ENCODE results near the gene MCTP2. TPM values are rescaled to one million over a fixed set of nuclear protein-coding genes. Genes with fewer than 3 reads are reported as not detected.

The MCTP2 gene
- total RNA-seq, 1 donor from 2014 or later, result 1.5 TPM

GRCh38 chr15:94346282-94346681 is 114.9 kb downstream of the MCTP2 start:
- no peak for TF ChIP-seq CTCF (IDR thresholded peaks at IDR 0.05; ENCODE audit: unreplicated experiment)
- Mint-ChIP-seq H3K36me3 (ENCODE audit: low read depth, unreplicated experiment) (peaks cover 8% of the 10 kb centered on the region), H3K4me1 (ENCODE audit: unreplicated experiment) (no peaks in the 10 kb centered on the region), H3K4me3 (ENCODE audit: unreplicated experiment) (no peak overlapping the region), H3K9me3 (ENCODE audit: unreplicated experiment) (no peaks in the 10 kb centered on the region), H3K27ac (ENCODE audit: unreplicated experiment) (no peak overlapping the region), H3K27me3 (ENCODE audit: unreplicated experiment) (peaks cover 2% of the 10 kb centered on the region)
- no peak for DNase-seq (ENCODE audit: low spot score)

- H3K4me1 Mint-ChIP-seq (ENCODE audit: unreplicated experiment), result peaks cover 12% of the 10 kb centered on the region
- H3K9me3 Mint-ChIP-seq (ENCODE audit: unreplicated experiment), result no peaks in the 10 kb centered on the region
- no peak for TF ChIP-seq CTCF (IDR thresholded peaks at IDR 0.05; ENCODE audit: unreplicated experiment)
- H3K27ac Mint-ChIP-seq (ENCODE audit: unreplicated experiment), result no peak overlapping the region
- no peak overlapping the region for H3K4me3 Mint-ChIP-seq (ENCODE audit: unreplicated experiment)
- DNase-seq (ENCODE audit: low spot score), result no peak
- peaks cover 8% of the 10 kb centered on the region for H3K36me3 Mint-ChIP-seq (ENCODE audit: low read depth, unreplicated experiment)
- peaks cover 2% of the 10 kb centered on the region for H3K27me3 Mint-ChIP-seq (ENCODE audit: unreplicated experiment)
Observed at GRCh38 chr15:94348084-94348483, 116.7 kb downstream of the MCTP2 start.

- H3K27me3 Mint-ChIP-seq (ENCODE audit: unreplicated experiment), result peaks cover 2% of the 10 kb centered on the region
- no peak overlapping the region for H3K4me3 Mint-ChIP-seq (ENCODE audit: unreplicated experiment)
- peaks cover 12% of the 10 kb centered on the region for H3K4me1 Mint-ChIP-seq (ENCODE audit: unreplicated experiment)
- no peak for TF ChIP-seq CTCF (IDR thresholded peaks at IDR 0.05; ENCODE audit: unreplicated experiment)
- H3K9me3 Mint-ChIP-seq (ENCODE audit: unreplicated experiment), result no peaks in the 10 kb centered on the region
- H3K36me3 Mint-ChIP-seq (ENCODE audit: low read depth, unreplicated experiment), result peaks cover 8% of the 10 kb centered on the region
- DNase-seq (ENCODE audit: low spot score), result no peak
- H3K27ac Mint-ChIP-seq (ENCODE audit: unreplicated experiment), result no peak overlapping the region
Observed at GRCh38 chr15:94351031-94351535, 119.7 kb downstream of the MCTP2 start.

- Mint-ChIP-seq H3K9me3 (ENCODE audit: unreplicated experiment) (no peaks in the 10 kb centered on the region), H3K4me1 (ENCODE audit: unreplicated experiment) (peaks cover 12% of the 10 kb centered on the region), H3K27me3 (ENCODE audit: unreplicated experiment) (peaks cover 2% of the 10 kb centered on the region), H3K4me3 (ENCODE audit: unreplicated experiment) (no peak overlapping the region), H3K36me3 (ENCODE audit: low read depth, unreplicated experiment) (peaks cover 8% of the 10 kb centered on the region), H3K27ac (ENCODE audit: unreplicated experiment) (no peak overlapping the region)
- no peak for DNase-seq (ENCODE audit: low spot score)
- TF ChIP-seq CTCF (IDR thresholded peaks at IDR 0.05; ENCODE audit: unreplicated experiment), result no peak
Observed at GRCh38 chr15:94352636-94353487, 121.5 kb downstream of the MCTP2 start.

- no peak for TF ChIP-seq CTCF (IDR thresholded peaks at IDR 0.05; ENCODE audit: unreplicated experiment)
- H3K4me1 Mint-ChIP-seq (ENCODE audit: unreplicated experiment), result peaks cover 12% of the 10 kb centered on the region
- H3K4me3 Mint-ChIP-seq (ENCODE audit: unreplicated experiment), result no peak overlapping the region
- peaks cover 2% of the 10 kb centered on the region for H3K27me3 Mint-ChIP-seq (ENCODE audit: unreplicated experiment)
- peaks cover 5% of the 10 kb centered on the region for H3K36me3 Mint-ChIP-seq (ENCODE audit: low read depth, unreplicated experiment)
- no peak overlapping the region for H3K27ac Mint-ChIP-seq (ENCODE audit: unreplicated experiment)
- H3K9me3 Mint-ChIP-seq (ENCODE audit: unreplicated experiment), result no peaks in the 10 kb centered on the region
- no peak for DNase-seq (ENCODE audit: low spot score)
Observed at GRCh38 chr15:94353488-94353820, 122.1 kb downstream of the MCTP2 start.
